OCI-LY1 (cell line): ENCODE results near the gene DYSF.

Source experiments
- H2AFZ ChIP-seq: fragments of 200-600 bp; sonication (generic), shearing (Covaris generic); 2 replicates; pipeline ENCODE4 v1.6.0; 2014; ENCODE audit warnings: antibody characterized with exemption, mild to moderate bottlenecking, low read length
- H3F3A ChIP-seq: fragments of 200-600 bp; sonication (generic), shearing (Covaris generic); 2 replicates; pipeline ENCODE4 v1.6.0; 2014; ENCODE audit warnings: mild to moderate bottlenecking, antibody characterized with exemption, low read length, moderate library complexity; ENCODE audit not compliant: insufficient read depth
- H3K27ac ChIP-seq: fragments of 200-600 bp; sonication (generic); 2 replicates; pipeline ENCODE4 v1.5.1; 2014; ENCODE audit warnings: low read length, mixed run types, mild to moderate bottlenecking, low read depth; ENCODE audit not compliant: poor library complexity, severe bottlenecking
- H3K27me3 ChIP-seq: fragments of 200-600 bp; sonication (generic); 2 replicates; pipeline ENCODE4 v1.6.0; 2014; ENCODE audit warnings: antibody characterized with exemption, mild to moderate bottlenecking, low read length, moderate library complexity; ENCODE audit not compliant: insufficient read depth
- H3K36me3 ChIP-seq: fragments of 200-600 bp; sonication (generic); 2 replicates; pipeline ENCODE4 v1.6.1; 2014; ENCODE audit warnings: mild to moderate bottlenecking, antibody characterized with exemption, low read length, moderate library complexity, mixed read lengths; ENCODE audit not compliant: insufficient read depth
- H3K4me1 ChIP-seq: fragments of 200-600 bp; sonication (generic); 2 replicates; pipeline ENCODE4 v1.5.1; 2014; ENCODE audit warnings: mild to moderate bottlenecking, low read length, moderate library complexity; ENCODE audit not compliant: insufficient read depth, severe bottlenecking
- H3K4me2 ChIP-seq: fragments of 200-600 bp; sonication (generic), shearing (Covaris generic); 2 replicates; pipeline ENCODE4 v1.6.1; 2014; ENCODE audit warnings: low read length
- H3K4me3 ChIP-seq: fragments of 200-600 bp; sonication (generic); 2 replicates; pipeline ENCODE4 v1.5.1; 2014; ENCODE audit warnings: low read length, low read depth, mild to moderate bottlenecking, mixed read lengths; ENCODE audit not compliant: poor library complexity, severe bottlenecking
- H3K79me2 ChIP-seq: fragments of 200-600 bp; shearing (Covaris generic); 2 replicates; pipeline ENCODE4 v1.6.1; 2016; ENCODE audit warnings: mixed run types, low read length, mixed read lengths; ENCODE audit not compliant: insufficient read depth
- H3K9ac ChIP-seq: fragments of 200-600 bp; sonication (generic), shearing (Covaris generic); 2 replicates; pipeline ENCODE4 v1.6.1; 2014; ENCODE audit warnings: mild to moderate bottlenecking, low read length, mixed read lengths
- H3K9me2 ChIP-seq: fragments of 200-600 bp; sonication (generic), shearing (Covaris generic); 2 replicates; pipeline ENCODE4 v1.6.1; 2014; ENCODE audit warnings: low read depth, mild to moderate bottlenecking, low read length, mixed read lengths
- H3K9me3 ChIP-seq: fragments of 200-600 bp; shearing (Covaris generic); 2 replicates; pipeline ENCODE4 v1.6.1; 2014; ENCODE audit warnings: low read length, mixed read lengths
- H4K20me1 ChIP-seq: fragments of 200-600 bp; sonication (generic), shearing (Covaris generic); 2 replicates; pipeline ENCODE4 v1.6.0; 2016; ENCODE audit warnings: mild to moderate bottlenecking, low read length; ENCODE audit not compliant: insufficient read depth
- CTCF ChIP-seq: fragments of 200-600 bp; sonication (generic), shearing (Covaris generic); IDR thresholded peaks from 2 replicates; pipeline ENCODE4 v1.5.1; 2017; ENCODE audit warnings: mild to moderate bottlenecking, antibody characterized with exemption, low read length, moderate library complexity, mixed read lengths
- EZH2 ChIP-seq: fragments of 200-600 bp; sonication (generic), shearing (Covaris generic); IDR thresholded peaks from 2 replicates; pipeline ENCODE4 v1.8.0; 2017; ENCODE audit warnings: borderline replicate concordance, mixed run types, mild to moderate bottlenecking, antibody characterized with exemption, low read length, moderate library complexity, mixed read lengths

DYSF gene

GRCh38 chr2:71457123-71457915 is 4.0 kb downstream of the DYSF start:
- Histone ChIP-seq H3K27ac (no peak overlapping the region), H3K36me3 (no peaks in the 10 kb centered on the region), H3K9ac (no peak overlapping the region), H3K79me2 (no peaks in the 10 kb centered on the region), H3K4me1 (no peaks in the 10 kb centered on the region), H3K4me2 (no peak overlapping the region), H4K20me1 (no peaks in the 10 kb centered on the region), H2AFZ (no peak overlapping the region), H3K4me3 (no peak overlapping the region), H3F3A (no peaks in the 10 kb centered on the region), H3K9me3 (no peaks in the 10 kb centered on the region), H3K27me3 (no peaks in the 10 kb centered on the region), H3K9me2 (no peaks in the 10 kb centered on the region)
- no peak for TF ChIP-seq CTCF
- no peak for TF ChIP-seq EZH2

- Histone ChIP-seq H3K9ac (no peak overlapping the region), H3K36me3 (no peaks in the 10 kb centered on the region), H3K79me2 (no peaks in the 10 kb centered on the region), H3K4me1 (no peaks in the 10 kb centered on the region), H4K20me1 (no peaks in the 10 kb centered on the region), H3F3A (no peaks in the 10 kb centered on the region), H3K9me3 (no peaks in the 10 kb centered on the region), H3K27me3 (no peaks in the 10 kb centered on the region), H3K4me2 (no peak overlapping the region), H3K27ac (no peak overlapping the region), H3K4me3 (no peak overlapping the region), H3K9me2 (no peaks in the 10 kb centered on the region), H2AFZ (no peak overlapping the region)
- TF ChIP-seq CTCF (no peak), EZH2 (no peak)
These were observed 4.6 kb downstream of the DYSF start for GRCh38 chr2:71457923-71458322.

- no peak overlapping the region for H3K4me3 ChIP-seq
- no peaks in the 10 kb centered on the region for H4K20me1 ChIP-seq
- H3K36me3 ChIP-seq = no peaks in the 10 kb centered on the region
- no peak overlapping the region for H3K9ac ChIP-seq
- no peaks in the 10 kb centered on the region for H3K27me3 ChIP-seq
- H3K79me2 ChIP-seq = no peaks in the 10 kb centered on the region
- no peaks in the 10 kb centered on the region for H3K4me1 ChIP-seq
- H2AFZ ChIP-seq = no peak overlapping the region
- H3K27ac ChIP-seq = no peak overlapping the region
- H3K9me2 ChIP-seq = no peaks in the 10 kb centered on the region
- H3K9me3 ChIP-seq = no peaks in the 10 kb centered on the region
- TF ChIP-seq CTCF = no peak
- TF ChIP-seq EZH2 = no peak
- no peak overlapping the region for H3K4me2 ChIP-seq
- no peaks in the 10 kb centered on the region for H3F3A ChIP-seq
These were observed 5.2 kb downstream of the DYSF start for GRCh38 chr2:71458413-71459083.
